Activated gamma-delta T cell treated with anti-CD3 and anti-CD28 coated beads, Interleukin-2, amount 50 U/mL, for 16 hours (primary cell): ENCODE measurements around the gene DCST1.

Experiments used
- DNase-seq: peaks from one replicate; pipeline ENCODE4 v3.0.0-alpha.2; 2020; ENCODE audit warnings: low read depth

DCST1 gene

DNA sequence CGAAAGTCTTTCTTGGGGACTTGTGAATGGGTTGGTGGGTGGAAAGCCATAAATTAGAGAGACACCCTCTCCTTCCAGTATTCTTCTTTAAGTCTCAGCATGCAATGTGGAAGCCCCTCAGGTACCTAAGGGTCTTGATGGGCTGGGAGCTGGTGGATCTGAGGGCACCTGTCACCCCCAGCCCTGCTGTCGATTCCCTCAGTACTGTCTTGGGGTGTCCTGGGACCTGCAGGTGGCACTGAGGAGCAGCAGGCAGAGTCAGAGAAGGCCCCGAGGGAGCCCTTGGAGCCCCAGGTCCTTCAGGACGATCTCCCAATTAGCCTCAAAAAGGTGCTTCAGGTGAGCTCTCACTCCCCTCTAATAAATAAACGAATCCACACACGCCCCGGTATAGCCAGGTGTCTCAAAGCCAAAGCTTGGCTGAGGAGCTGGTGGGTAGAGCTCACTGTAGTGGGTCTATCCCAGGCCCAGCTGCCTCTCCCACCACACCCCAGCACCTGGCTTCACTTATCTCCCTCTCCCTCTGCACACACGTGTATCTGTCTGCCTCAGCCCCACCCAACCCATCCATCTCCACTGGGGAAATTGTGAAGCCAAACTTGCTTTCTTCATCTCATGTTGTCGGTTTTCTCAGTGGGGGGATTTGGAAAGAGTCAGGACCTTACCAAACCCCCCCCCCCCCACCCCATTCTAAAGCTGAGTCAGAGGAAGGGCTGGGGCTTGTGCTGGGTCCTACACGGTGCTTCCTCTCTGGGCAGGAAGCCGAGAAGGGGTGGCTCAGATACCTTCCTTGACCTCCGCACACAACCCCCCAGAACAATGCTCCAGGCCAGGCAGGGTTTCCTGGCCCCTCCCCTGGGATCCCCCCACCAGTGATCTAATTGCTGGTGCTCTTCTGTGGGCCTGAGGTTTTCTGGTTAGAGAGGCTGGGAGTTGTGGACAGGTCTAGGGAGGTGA, 19.1 kb downstream of the DCST1 start:
- no peak for DNase-seq

GRCh38 chr1:155053531-155054105, 20.0 kb downstream of the DCST1 start:
- no peak for DNase-seq

DNA sequence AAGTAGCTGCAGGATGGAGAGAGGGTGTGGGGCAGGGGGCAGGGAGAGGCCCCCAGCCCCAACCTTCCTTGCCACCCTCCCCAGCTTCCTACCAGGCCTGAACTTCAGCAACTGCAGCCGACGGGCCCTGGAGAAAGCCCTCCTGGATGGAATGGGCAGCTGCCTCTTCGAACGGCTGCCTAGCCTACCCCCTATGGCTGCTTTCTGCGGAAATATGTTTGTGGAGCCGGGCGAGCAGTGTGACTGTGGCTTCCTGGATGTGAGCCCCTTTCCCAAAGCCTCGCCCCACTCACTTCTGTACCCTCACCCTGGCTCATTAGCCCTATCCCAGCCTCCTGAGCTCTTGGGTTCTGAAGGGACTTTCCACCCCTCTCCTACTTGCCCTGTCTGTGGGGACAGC, 23.5 kb downstream of the DCST1 start:
- no peak for DNase-seq

DNA sequence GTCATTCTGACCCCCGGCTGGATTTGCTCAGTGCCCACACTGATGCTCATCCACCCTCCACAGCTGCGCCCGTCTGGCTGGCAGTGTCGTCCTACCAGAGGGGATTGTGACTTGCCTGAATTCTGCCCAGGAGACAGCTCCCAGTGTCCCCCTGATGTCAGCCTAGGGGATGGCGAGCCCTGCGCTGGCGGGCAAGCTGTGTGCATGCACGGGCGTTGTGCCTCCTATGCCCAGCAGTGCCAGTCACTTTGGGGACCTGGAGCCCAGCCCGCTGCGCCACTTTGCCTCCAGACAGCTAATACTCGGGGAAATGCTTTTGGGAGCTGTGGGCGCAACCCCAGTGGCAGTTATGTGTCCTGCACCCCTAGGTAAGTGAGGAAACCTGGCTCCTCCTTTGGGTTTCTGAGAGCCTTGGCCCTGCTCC, 24.2 kb downstream of the DCST1 start:
- no peak for DNase-seq

DNA sequence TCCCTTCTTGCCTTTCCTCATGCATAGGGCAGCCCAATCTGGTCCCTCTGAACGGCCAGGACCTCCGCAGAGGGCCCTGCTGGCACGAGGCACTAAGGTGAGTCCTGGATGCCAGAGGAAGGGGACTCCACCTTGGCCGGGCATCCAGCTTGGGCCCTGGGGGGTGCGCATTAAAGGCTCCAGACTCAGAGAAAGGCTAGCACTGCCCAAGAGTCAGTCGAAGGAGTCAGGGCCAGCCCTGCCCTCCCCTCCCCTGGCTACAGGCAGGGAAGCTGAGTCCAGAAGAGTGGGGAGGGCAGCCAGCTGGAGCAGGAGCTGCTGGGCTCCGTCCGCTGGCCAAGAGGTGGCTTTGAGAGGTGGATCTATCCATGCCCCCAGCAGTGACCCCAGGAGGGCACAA, 27.1 kb downstream of the DCST1 start:
- no peak for DNase-seq

DNA sequence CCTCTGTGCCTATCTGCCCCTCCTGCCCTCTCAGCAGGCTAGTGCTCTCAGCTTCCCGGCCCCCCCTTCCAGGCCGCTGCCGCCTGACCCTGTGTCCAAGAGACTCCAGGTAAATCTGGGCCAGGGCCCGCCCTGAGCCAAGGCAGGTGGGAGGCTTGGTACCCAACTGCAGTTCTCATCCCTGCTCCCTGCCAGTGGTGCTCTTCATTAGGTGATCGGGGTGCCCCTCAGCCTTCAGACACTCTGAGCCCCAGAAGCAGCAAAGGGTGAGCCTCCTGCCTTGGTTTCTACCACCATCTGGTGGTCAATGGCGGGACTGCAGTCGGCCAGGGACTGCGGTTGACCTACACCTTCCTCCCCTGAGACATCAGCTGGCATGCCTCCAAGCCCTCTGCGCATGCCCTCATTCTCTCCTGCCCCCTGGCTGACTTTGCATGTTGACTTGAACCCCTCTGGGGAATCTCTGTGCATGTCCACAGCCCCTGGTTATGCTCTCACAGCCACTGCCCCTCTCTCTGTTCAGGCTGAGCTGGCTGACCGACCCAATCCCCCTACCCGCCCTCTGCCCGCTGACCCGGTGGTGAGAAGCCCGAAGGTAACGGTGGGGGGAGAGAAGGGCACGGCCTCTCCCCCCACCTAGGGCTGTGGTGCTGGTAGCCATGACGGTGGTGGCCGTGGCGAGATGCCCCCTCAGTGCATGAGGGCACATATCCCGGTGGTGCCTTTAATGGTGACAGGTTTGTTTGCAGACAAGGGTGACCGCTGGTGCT, 27.9 kb downstream of the DCST1 start:
- DNase-seq = peak; percentile 95

- DNase-seq = no peak
Observed at GRCh38 chr1:155062151-155062686, 28.6 kb downstream of the DCST1 start.

- no peak for DNase-seq
Observed at GRCh38 chr1:155062702-155063411, 29.2 kb downstream of the DCST1 start.

GRCh38 chr1:155063550-155064110, 30.0 kb downstream of the DCST1 start, which contains the start of gene EFNA4:
TSS of gene EFNA4 (plus strand) at chr1:155063740. CDS start at chr1:155063824, 84 bp downstream.
- DNase-seq = peak; percentile 67

DNA sequence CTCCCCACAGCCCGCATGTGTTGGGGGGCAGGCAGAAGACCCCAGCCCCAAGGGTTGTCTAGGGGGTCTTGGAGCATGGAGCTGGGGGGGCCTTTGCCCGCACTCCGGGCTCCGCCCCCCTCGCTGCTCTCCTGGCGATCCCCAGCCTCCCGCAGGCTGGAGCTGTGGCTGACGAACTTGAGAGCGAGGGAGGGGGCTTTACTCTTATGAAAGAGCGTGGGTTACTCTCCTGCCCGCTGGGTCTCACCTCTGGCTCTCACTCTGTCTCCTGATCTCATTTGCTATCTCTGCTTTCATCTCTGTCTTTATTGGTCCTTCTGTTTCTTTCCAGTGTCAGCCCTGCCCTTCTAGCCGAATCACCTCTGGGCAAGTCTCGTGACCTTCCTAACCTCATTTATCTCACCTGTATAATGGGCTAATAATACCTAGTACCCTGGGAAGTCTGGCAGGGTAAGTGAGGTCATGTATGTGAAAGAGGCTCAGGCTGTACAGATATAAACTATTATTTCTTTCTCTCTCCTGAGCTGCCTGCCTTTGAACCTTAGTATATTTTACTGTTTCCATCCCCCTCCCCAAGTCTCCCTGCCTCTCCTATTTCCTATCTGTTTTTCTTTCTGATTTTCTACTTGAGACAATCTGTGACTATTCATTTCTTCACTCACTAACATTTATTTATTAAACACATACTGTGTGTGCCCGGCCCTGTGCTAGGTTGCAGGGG, 30.6 kb downstream of the DCST1 start:
- DNase-seq = no peak

DNA sequence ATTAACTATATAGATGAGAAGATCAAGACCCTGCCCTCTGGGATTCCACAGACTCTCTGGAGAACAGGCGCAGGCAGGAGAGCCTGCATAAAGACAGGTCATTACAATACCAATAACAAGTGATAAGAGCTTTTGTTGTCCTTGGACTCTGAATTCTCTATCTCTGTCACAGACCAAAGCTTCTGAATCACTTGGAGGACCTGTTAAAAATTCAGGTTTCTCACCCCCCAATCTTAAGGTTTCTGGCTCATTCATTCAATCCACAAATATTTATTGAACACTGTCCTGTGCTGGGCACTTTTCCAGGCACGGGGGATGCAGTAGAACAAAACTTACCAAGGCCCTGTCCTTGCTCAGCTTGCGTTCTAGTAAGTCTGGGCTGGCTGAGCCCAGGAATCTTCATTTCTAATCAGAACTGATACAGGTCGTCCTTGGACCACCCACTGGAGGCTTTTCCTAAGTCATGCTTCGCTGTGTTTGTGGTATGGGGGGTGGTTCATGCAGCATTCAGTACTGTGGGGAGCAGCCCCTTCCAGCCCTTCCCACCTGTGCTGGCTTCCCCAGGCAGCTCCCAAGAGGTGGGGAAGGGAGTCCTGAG, 31.3 kb downstream of the DCST1 start:
- DNase-seq = no peak

DNA sequence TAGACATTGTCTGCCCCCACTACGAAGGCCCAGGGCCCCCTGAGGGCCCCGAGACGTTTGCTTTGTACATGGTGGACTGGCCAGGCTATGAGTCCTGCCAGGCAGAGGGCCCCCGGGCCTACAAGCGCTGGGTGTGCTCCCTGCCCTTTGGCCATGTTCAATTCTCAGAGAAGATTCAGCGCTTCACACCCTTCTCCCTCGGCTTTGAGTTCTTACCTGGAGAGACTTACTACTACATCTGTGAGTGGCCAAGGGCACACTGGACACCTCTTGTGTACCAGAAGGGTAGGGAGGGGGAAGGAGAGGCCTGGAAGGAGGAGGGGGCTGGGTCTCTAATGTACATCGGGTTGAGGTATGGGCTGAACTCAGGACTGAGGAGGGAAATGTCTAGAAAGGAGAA, 33.2 kb downstream of the DCST1 start:
- DNase-seq = no peak

DNA sequence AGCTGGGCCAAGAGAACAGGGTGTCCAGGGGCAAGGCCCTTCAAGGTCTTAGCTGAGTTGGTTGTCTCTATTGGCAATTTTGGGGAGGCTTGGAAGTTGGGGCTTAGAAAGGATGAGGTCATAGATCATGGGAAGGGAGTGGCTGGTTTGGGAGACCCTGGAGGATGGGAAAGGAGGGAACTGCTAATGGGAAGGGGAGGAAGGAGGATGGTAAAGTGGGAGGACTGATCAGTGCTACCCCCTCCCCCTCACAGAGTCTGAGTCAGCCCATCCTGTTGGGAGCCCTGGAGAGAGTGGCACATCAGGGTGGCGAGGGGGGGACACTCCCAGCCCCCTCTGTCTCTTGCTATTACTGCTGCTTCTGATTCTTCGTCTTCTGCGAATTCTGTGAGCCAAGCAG, 35.0 kb downstream of the DCST1 start:
- no peak for DNase-seq

GRCh38 chr1:155069551-155070157, 36.0 kb downstream of the DCST1 start:
- no peak for DNase-seq

GRCh38 chr1:155070158-155070621, 36.6 kb downstream of the DCST1 start:
- no peak for DNase-seq

DNA sequence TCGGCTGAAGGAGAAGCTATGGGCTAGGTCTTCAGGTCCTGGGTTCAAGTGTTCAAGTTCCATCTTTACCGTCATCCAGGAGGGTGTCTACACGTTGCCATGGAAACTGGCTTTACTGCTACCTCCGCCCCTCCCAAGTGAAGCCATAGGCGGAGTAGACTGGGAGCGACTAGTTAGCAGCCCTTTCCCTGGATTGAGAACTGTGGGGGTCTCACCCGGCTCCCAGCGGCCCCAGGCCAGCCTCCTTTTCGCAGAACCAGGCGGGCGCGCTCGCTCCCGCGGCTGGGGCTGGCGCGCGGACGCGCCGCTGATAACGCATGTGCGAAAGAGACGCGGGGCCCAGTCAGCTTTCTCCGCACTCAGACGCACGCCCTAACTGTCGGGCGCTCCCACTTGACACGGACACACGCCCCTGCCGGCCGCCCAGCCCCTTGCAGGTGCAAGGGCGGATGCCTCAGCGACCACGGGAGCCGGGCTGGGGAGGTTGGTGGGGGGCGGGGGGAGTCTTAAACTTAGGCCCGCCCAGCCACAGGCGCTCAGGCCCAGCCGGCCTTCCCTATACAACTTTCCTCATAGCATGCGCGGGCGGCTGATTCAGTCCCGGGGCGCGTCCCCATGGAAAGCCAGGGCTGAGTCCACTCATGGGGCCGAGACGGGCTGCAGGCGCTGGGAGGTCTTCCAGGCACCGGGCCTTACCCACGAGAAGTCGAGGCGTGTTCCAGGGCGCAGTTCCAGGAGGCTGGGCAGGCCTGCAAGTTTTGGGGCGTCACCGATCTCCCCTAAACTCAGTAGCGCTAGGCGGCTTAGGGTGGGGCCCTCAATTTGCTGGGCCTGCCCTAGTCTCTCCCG, 37.3 kb downstream of the DCST1 start:
- peak; percentile 60 for DNase-seq

- DNase-seq = no peak
Observed at GRCh38 chr1:155071701-155072100, 38.1 kb downstream of the DCST1 start.

GRCh38 chr1:155072531-155073289, 39.1 kb downstream of the DCST1 start:
- no peak for DNase-seq
